Measurements from ENCODE around the gene ANKFY1.
"Not testable (repeated sequence)": the region's sequence is repeated elsewhere in the genome, so short reads cannot be mapped to it uniquely, and the experiment has no call there.

The ANKFY1 gene

GRCh38 chr17:4258867-4259266, 4.9 kb downstream of the ANKFY1 start:
- DNase-seq: no peak

DNA sequence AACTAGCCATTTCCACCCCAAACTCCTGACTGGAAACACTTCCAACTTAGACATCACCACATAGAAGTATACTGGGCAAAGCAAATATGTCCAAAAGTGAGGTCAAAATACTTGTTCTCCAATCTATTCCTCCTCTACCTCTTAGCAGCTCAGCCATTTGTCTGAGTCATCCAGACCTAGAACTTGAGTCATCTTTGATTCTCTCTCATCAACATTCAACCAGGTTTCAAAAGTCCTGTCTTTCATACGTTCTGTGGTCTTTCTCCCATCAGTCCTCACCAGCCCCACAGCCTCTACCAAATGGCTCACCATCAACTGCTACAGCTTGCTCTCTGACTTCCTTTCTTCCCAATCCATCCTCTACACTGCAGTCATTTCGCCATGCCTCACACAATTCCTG, 6.8 kb downstream of the ANKFY1 start:
- DNase-seq: no peak

DNA sequence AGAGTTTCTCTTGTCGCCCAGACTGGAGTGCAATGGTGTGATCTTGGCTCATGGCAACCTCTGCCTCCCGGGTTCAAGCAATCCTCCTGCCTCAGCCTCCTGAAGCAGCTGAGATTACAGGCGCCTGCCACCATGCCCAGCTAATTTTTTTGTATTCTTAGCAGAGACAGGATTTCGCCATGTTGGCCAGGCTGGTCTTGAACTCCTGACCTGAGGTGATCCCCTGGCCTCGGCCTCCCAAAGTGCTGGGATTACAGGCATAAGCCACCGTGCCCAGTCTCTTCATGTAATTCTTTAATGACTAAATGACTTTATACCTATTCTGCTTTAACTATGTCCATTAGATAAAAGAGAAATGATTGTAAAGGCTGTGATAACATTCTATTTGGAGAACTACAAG, 8.5 kb downstream of the ANKFY1 start:
- DNase-seq: not testable (repeated sequence)

DNA sequence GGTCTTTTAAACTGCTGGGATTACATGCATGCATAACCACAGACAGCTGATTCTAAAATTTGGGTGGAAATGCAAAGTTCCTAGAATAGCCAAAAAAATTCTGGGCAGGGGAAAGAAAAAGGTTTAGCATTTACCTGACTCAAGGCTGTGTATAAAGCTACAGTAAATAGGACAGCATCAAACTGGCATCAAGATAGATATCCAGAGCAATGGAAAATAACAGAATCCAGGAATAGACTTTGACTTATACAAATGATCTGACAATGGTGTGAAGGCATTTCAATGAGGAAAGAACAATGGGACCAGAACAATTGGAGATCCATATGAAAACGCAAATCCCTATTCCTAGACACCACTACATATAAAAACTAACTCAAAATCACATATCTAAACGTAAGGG, 12.9 kb downstream of the ANKFY1 start:
- DNase-seq: no peak

DNA sequence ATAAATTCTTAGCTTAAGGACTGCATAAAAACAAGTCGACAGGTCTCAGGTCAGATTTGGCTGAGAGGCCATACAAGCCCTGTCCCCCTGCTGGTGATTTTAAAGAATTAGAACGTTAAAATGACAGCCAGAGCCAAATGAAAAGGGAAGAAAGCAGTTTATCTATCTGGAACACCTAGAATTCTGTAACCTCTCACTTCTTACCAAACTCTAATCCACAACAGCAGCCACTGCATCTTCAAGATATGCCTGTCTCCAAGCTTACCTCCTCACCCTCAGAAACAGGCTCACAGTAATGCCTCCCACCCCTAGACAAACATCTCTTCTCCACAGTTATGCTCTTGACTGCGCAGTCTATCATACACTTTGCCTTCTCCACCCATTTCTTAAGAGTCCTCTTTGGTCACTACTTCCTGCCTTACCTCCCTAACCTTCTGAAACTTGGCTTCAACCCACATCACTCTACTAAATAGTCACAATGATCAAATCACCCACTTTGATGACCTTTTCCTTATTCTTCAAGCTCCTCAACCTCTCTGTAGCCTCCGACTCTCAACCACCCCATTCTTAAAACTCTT, 14.2 kb downstream of the ANKFY1 start:
- no peak for DNase-seq

DNA sequence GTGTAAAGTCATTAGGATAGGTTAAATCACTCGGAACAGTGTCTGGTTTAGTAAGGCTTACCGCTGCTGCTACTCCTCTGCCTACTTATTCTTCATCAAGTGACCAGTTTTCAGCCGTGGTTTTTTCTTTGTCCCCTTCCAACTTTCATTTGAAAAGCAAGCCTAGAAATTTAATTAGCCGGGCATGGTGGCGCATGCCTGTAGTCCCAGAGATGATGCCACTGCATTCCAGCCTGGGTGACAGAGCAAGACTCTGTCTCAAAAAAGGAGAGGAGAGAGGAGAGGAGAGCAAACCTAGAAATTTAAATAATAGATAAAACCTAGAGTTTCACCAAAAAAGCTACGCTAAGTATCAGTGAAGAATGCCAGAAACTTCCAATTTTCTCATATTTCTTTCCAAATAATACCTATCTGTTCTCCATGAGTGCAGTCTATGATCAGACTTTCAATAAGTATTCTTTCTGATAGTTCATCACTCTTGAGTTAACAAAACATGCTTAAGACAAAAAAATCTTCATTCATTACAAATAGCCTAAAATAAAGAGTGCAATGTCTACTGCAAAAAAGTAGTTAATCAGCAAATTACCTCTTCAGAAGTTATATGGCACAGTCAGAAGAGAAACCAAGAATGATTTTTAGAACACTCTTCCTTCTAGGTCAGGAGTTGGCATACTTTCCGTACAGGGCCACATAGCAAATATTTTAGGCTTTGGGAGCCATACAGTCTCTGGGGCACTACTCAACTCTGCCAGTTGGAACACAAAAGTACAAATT, 15.1 kb downstream of the ANKFY1 start:
- DNase-seq: no peak

DNA sequence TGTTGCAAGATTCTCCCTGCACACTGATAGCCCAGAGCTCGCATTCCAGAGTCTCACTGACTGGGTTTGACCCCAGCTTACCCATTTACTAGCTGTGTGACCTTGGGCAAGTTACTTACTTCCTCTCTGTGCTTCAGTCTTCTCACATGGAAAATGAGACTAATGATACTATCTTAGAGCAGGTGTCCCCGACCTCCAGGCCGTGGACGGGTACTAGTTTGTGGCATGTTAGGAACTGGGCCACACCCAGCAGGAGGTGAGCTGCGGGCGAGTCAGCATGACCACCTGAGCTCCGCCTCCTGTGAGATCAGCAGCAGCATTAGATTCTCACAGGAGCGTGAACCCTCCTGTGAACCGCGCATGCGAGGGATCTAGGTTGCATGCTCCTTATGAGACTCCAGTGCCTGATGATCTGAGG, 15.8 kb downstream of the ANKFY1 start:
- no peak for DNase-seq

- DNase-seq: no peak
Observed at GRCh38 chr17:4247361-4247970, 16.3 kb downstream of the ANKFY1 start.

DNA sequence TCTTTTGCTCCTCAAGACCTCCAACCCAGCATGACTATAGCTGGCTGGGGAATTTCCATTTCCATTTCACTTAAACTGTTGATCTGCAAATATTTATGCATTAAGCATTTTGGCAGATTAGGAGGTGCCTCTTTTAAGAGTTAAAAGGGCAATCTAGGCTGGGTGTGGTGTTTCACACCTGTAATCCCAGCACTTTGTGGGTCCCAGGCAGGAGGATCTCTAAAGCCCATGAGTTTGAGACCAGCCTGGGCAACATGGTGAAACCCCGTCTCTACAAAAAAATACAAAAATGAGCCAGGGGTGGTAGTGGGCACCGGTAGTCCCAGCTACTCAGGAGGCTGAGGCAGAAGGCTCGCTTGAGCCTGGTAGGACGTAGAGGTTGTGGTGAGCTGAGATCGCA, 17.1 kb downstream of the ANKFY1 start:
- DNase-seq: no peak

- DNase-seq: no peak
Observed at GRCh38 chr17:4241535-4241934, 22.2 kb downstream of the ANKFY1 start.

DNA sequence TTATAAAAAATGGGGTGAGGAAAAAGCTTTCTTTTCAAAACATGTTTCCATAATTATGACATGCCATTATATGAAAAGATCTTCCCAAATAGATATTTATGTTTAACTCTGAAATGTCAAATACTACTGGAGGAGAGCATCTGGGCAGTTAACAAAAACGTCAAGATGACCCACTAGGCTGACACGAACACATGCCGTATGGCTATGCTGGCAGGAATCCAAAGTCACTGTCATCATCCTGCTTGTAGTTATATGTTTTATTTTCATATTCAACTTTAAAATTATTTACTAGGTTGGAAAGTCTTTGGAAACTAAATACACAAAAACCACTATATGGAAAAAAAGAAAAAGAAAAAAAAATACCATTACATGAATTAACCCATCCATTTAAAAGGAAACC, 27.3 kb downstream of the ANKFY1 start:
- DNase-seq: no peak

GRCh38 chr17:4235372-4236279, 28.2 kb downstream of the ANKFY1 start:
- no peak for DNase-seq

DNA sequence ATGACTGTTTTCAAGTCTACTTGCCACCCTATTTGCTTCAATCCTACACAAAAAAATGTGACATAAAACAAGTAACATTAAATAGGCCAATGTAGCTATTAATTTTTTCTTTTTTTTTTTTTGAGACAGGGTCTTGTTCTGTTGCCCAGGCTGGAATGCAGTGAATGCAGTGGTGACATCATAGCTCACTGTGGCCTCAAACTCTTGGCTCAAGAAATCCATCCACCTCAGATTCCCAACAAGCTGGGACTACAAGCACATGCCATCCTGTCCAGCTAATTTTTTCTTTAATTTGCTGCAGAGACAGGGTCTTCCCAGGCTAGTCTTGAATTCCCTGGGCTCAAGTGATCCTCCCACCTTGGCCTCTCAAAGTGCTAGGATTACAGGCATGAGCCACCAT, 29.4 kb downstream of the ANKFY1 start:
- no peak for DNase-seq

- DNase-seq: no peak
Observed at GRCh38 chr17:4233668-4234258, 30.0 kb downstream of the ANKFY1 start.

GRCh38 chr17:4232168-4232813, 31.5 kb downstream of the ANKFY1 start:
- DNase-seq: peak; percentile 10

- DNase-seq: peak; percentile 8
Observed at GRCh38 chr17:4229627-4230541, 33.9 kb downstream of the ANKFY1 start.

DNA sequence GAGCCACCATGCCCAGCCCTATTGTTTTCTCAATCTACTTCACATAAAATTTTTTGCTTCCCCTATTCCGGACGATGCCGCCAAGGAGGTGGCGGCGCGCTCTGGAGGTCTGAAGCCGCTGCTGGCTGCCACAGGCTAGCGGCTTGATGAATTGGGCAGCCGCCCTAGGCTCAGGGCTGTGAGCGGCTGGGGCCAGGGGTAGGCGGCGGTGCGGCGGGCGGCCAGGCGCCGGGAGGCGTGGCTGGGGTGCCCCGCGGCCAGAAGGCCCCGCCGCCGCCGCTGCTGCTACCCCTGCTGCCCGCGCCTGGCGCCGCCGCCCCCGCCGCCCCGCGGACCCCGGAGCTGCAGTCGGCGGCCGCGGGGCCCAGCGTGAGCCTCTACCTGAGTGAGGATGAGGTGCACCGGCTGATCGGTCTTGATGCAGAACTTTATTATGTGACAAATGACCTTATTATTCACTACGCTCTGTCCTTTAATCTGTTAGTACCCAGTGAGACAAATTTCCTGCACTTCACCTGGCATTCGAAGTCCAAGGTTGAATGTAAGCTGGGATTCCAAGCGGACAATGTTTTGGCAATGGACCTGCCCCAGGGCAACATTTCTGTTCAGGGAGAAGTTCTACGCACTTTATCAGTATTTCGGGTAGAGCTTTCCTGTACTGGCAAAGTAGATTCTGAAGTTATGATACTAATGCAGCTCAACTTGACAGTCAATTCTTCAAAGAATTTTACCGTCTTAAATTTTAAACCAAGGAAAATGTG, 41.7 kb downstream of the ANKFY1 start:
- DNase-seq: no peak

DNA sequence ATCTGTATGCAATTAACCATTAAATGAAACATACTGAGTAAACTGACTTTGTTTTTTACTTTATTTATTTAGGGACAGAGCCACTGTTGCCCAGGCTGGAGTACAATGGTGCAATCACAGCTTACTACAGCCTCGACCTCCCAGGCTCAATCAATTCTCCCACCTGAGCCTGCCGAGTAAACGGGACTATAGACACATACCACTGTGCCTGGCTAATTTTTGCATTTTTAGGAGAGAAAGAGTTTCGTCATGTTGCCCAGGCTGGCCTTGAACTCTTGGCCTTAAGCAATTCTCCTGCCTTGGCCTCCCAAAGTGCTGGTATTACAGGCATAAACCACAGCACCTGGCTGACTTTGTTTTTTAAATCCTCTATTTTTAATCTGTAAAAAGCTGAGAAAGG, 42.6 kb downstream of the ANKFY1 start:
- no peak for DNase-seq

DNA sequence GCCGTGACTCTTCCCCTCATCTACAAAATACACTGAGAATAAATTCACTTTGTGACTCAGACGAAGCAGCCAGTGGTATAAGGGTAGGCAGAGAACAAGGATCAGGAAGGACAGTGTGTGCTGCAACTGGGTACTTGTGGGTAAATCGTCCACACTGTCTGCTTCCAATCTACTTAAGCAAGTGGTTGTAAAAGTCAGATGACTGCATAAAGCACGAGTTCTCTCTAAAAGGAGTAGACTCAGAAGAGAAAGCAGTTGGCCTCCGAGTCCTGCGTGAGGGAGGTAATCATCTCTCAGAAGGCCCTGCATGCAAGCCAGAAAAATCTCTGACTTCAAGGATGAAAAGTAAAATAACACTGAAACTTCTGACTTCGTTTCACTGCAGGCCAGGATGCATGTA, 43.1 kb downstream of the ANKFY1 start:
- no peak for DNase-seq

GRCh38 chr17:4219241-4219640, 44.5 kb downstream of the ANKFY1 start:
- DNase-seq: no peak

Measured in DMS 273 treated with DMSO at 0.1 percent for 48 hours (cell line).